ENCODE data around the gene GEMIN5. TPM values are rescaled to one million over a fixed set of nuclear protein-coding genes. Genes with fewer than 3 reads are reported as not detected.
A peak's percentile ranks its signal among the peaks of the same experiment; 100 is the strongest.
"Not testable (repeated sequence)": the region's sequence is repeated elsewhere in the genome, so short reads cannot be mapped to it uniquely, and the experiment has no call there.

GEMIN5 gene
- total and polyA plus RNA-seq, 4 donors: 2.0 to 12.8 (median 7.5) TPM

DNA sequence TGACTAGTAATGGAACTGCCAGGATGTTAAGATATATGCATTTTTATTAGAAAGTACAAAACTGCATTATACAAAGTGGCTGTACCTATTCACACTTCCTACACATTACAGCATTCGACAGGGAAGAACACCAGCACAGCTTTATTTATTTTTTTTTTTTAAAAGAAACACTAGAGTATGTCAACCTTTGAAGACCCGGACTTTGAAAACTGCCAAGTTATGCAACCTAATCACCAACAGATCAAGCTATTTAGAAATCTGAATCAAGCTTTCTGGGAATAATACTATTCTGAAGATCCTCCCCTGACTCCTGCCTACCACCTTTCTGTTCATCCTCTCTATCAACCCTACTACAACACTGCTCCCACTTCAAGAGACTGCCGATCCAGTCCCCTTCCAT lies 4.5 kb downstream of the GEMIN5 start:
- 87 to 88% methylated on average over 3 of the region's 3 CpGs for WGBS, 2 donors
- no peak for DNase-seq
- H3K27me3 ChIP-seq (ENCODE audit: control insufficient read depth in 1 of 2, insufficient read depth in 2 of 2, low read length in 1 of 2): no peaks in the 10 kb centered on the region
- intact Hi-C loops (cut with DNase I): no loop called here
- H3K4me3 ChIP-seq (ENCODE audit: low read length in 2 of 2): no peak overlapping the region
- ATAC-seq (ENCODE audit: low FRiP score): no peak
- no peaks in the 10 kb centered on the region for H3K9me3 ChIP-seq (ENCODE audit: control insufficient read depth, low read length)
- H3K36me3 ChIP-seq (ENCODE audit: control insufficient read depth in 1 of 2, insufficient read depth in 2 of 2, low read length in 1 of 2): peaks cover 3 to 6% of the 10 kb centered on the region in 2 donors
- H3K4me1 ChIP-seq (ENCODE audit: control insufficient read depth in 1 of 2, insufficient read depth in 2 of 2, low read length in 2 of 2): no peaks in the 10 kb centered on the region
- H3K27ac ChIP-seq (ENCODE audit: low read depth in 1 of 2, low read length in 2 of 2): no peak overlapping the region

DNA sequence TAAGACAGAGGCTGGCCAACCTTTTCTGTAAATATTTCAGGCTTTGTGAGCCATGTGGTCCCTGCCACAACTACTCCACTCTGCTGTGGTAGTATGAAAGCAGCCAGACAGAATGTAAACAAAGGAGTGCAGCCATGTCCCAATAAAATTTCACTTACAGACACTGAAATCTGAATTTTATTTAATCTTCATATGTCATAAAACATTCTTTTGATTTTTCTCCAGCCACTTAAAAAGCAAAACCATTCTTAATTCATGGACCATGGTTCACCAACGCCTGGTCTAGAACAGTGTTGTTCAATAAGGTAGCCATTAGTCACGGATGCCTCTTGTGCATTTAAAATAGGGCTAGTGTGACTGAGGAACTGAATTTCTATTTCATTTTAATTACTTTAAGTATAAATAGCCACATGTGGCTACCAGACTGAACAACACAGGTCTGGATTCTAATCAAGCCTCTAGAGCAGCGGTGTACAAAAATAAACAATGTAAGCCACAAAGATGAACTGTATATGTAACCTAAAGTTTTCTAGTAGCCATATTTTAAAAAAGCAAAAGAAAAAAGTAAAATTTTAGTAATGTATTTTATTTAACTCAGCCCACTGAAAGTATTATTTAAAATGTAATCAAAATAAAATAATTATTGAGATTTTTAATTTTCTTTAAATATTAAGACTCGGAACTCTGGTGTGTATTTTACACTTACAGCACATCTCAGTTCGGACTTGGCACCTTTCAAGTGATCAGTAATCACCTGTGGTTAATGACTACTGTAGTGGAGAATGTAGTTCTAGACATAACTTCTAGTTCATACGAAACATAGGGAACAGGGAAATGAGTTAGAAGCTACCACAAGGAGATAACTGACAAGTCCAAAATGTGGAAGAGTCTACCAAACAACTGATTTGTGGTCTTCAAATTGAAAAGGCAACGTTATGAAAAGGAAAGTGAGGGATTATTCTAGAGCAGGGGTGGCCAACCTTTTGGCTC lies 14.3 kb downstream of the GEMIN5 start:
- WGBS, 2 donors: 90% methylated on average over 7 of the region's 7 CpGs
- Histone ChIP-seq H3K9me3 (ENCODE audit: control insufficient read depth, low read length) (no peaks in the 10 kb centered on the region), H3K4me3 (ENCODE audit: low read length in 2 of 2) (no peak overlapping the region), H3K4me1 (ENCODE audit: control insufficient read depth in 1 of 2, insufficient read depth in 2 of 2, low read length in 2 of 2) (no peaks in the 10 kb centered on the region), H3K27me3 (ENCODE audit: control insufficient read depth in 1 of 2, insufficient read depth in 2 of 2, low read length in 1 of 2) (no peaks in the 10 kb centered on the region), H3K27ac (ENCODE audit: low read depth in 1 of 2, low read length in 2 of 2) (no peak overlapping the region), H3K36me3 (ENCODE audit: control insufficient read depth in 1 of 2, insufficient read depth in 2 of 2, low read length in 1 of 2) (peaks cover 4% of the 10 kb centered on the region in 2 donors)
- intact Hi-C loops (cut with DNase I): no loop called here
- DNase-seq (no peak), ATAC-seq (ENCODE audit: low FRiP score) (no peak)

DNA sequence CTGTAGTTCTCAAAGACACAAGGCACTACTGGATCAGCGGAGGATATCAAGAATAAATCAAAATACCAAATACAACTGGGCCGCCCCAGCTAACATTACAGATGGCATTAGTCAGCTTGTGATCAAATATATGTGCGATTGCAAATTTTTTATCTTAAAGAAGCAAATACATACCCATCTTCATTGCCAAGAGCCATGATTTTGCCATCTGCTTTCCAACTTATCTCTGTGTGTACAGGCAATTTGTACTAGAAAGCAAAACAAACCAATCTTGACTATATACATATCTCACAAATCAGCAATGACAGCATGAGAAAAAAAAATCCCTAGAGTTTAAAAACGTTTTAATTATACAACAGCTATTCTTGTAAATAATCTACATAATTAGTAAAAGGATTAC lies 20.3 kb downstream of the GEMIN5 start:
- no peak overlapping the region for H3K4me3 ChIP-seq (ENCODE audit: low read length in 2 of 2)
- peaks cover under 1 to 6% of the 10 kb centered on the region in 2 donors for H3K36me3 ChIP-seq (ENCODE audit: control insufficient read depth in 1 of 2, insufficient read depth in 2 of 2, low read length in 1 of 2)
- no peaks in the 10 kb centered on the region for H3K4me1 ChIP-seq (ENCODE audit: control insufficient read depth in 1 of 2, insufficient read depth in 2 of 2, low read length in 2 of 2)
- no peak overlapping the region for H3K27ac ChIP-seq (ENCODE audit: low read depth in 1 of 2, low read length in 2 of 2)
- H3K9me3 ChIP-seq (ENCODE audit: control insufficient read depth, low read length): no peaks in the 10 kb centered on the region
- no peaks in the 10 kb centered on the region for H3K27me3 ChIP-seq (ENCODE audit: control insufficient read depth in 1 of 2, insufficient read depth in 2 of 2, low read length in 1 of 2)
- WGBS, 2 donors: 79 to 81% methylated on average over 4 of the region's 4 CpGs
- ATAC-seq (ENCODE audit: low FRiP score): no peak
- no peak for DNase-seq
- intact Hi-C loops (cut with DNase I): no loop called here

DNA sequence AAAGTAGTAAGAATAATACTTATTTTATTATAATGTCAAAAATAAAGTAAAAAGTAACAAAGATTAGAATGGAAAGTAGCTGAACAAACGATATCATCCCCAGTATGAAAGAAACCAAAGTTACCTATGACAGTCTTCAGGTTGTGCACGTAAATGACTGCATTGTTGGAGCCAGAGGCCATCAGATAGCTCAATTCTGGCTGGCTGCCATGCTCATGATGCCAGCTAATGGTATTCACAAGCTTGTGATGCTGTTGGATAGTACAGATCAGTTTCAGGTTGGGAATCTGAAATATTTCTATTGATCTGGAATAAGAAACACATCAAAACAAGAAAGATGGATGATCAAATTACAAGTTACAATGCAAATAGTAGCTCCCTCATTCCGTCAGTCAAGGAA lies 21.1 kb downstream of the GEMIN5 start:
- H3K27me3 ChIP-seq (ENCODE audit: control insufficient read depth in 1 of 2, insufficient read depth in 2 of 2, low read length in 1 of 2): no peaks in the 10 kb centered on the region
- H3K9me3 ChIP-seq (ENCODE audit: control insufficient read depth, low read length): no peaks in the 10 kb centered on the region
- ATAC-seq (ENCODE audit: low FRiP score): no peak
- no peak overlapping the region for H3K27ac ChIP-seq (ENCODE audit: low read depth in 1 of 2, low read length in 2 of 2)
- peaks cover 3 to 10% of the 10 kb centered on the region in 2 donors for H3K36me3 ChIP-seq (ENCODE audit: control insufficient read depth in 1 of 2, insufficient read depth in 2 of 2, low read length in 1 of 2)
- intact Hi-C loops (cut with DNase I): no loop called here
- H3K4me1 ChIP-seq (ENCODE audit: control insufficient read depth in 1 of 2, insufficient read depth in 2 of 2, low read length in 2 of 2): no peaks in the 10 kb centered on the region
- no peak for DNase-seq
- H3K4me3 ChIP-seq (ENCODE audit: low read length in 2 of 2): no peak overlapping the region
- WGBS, 2 donors: 76 to 80% methylated on average over 3 of the region's 3 CpGs

DNA sequence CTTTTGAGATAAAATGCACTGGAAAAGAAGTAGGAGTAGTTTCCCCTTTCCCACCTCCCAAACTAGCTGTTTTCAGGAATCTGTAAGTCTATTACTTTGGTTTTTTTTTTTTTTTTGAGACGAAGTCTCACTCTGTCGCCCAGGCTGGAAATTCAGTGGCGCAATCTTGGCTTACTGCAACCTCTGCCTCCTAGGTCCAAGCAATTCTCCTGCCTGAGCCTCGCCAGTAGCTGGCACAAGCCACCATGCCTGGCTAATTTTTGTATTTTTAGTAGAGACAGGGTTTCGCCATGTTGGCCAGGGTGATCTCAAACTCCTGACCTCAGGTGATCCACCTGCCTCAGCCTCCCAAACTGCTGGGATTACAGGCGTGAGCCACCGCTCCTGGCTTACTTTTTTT lies 32.4 kb downstream of the GEMIN5 start:
- H3K4me1 ChIP-seq (ENCODE audit: control insufficient read depth in 1 of 2, insufficient read depth in 2 of 2, low read length in 2 of 2); H3K36me3 ChIP-seq (ENCODE audit: control insufficient read depth in 1 of 2, insufficient read depth in 2 of 2, low read length in 1 of 2); H3K4me3 ChIP-seq (ENCODE audit: low read length in 2 of 2); ATAC-seq (ENCODE audit: low FRiP score); H3K27ac ChIP-seq (ENCODE audit: low read depth in 1 of 2, low read length in 2 of 2); H3K9me3 ChIP-seq (ENCODE audit: control insufficient read depth, low read length); H3K27me3 ChIP-seq (ENCODE audit: control insufficient read depth in 1 of 2, insufficient read depth in 2 of 2, low read length in 1 of 2); DNase-seq: not testable (repeated sequence)
- intact Hi-C loops (cut with DNase I): loop anchor here in 1 of 2 donors (10.0 kb wide), 1 partner anchor 261 kb away; no protein-coding TSS in a partner anchor
- 68% methylated on average over 7 of the region's 7 CpGs for WGBS, 2 donors

DNA sequence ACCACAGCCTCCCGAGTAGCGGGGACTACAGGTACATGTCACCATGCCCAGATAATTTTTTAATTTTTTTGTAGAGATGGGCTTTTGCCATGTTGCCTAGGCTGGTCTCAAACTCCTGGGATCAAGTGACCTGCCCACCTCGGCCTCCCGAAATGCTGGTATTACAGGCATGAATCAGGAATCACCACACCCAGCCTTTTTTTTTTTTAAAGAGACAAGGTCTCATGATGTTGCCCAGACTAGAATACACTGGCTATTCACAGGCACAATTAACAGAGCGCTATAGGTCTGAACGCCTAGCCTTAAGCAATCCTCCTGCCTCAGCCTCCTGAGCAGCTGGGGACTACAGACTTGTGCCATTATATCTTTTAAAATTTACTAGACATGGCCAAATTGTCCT lies 36.1 kb downstream of the GEMIN5 start:
- 93% methylated on average over 6 of the region's 6 CpGs for WGBS, 2 donors
- no peaks in the 10 kb centered on the region for H3K4me1 ChIP-seq (ENCODE audit: control insufficient read depth in 1 of 2, insufficient read depth in 2 of 2, low read length in 2 of 2)
- DNase-seq: no peak
- ATAC-seq (ENCODE audit: low FRiP score): no peak
- H3K36me3 ChIP-seq (ENCODE audit: control insufficient read depth in 1 of 2, insufficient read depth in 2 of 2, low read length in 1 of 2): peaks cover 5 to 11% of the 10 kb centered on the region in 2 donors
- H3K27me3 ChIP-seq (ENCODE audit: control insufficient read depth in 1 of 2, insufficient read depth in 2 of 2, low read length in 1 of 2): no peaks in the 10 kb centered on the region
- no peak overlapping the region for H3K27ac ChIP-seq (ENCODE audit: low read depth in 1 of 2, low read length in 2 of 2)
- intact Hi-C loops (cut with DNase I): loop anchor here in 1 of 2 donors (10.0 kb wide), 1 partner anchor 257 kb away; no protein-coding TSS in a partner anchor
- no peaks in the 10 kb centered on the region for H3K9me3 ChIP-seq (ENCODE audit: control insufficient read depth, low read length)
- no peak overlapping the region for H3K4me3 ChIP-seq (ENCODE audit: low read length in 2 of 2)

DNA sequence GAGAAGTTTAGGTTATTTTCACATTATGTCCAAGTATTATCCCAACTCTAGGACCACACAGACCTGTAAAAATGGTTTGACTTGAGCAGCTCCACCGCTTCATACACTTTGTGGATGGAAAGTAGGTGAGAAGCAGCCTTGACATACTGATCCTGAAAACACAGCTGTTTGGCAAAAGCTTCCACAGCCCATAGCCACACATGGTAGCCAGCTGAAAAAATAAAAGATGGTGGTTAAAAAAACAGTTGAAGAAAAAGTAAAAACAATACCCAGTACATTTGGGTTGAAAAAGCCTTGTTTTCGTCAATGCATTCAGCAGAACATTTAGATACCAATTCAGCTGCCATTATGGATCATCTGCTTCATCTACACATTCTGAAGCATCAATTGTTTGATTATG lies 36.7 kb downstream of the GEMIN5 start:
- WGBS, 2 donors: 59 to 66% methylated on average over 2 of the region's 2 CpGs
- DNase-seq: no peak
- Histone ChIP-seq H3K9me3 (ENCODE audit: control insufficient read depth, low read length) (no peaks in the 10 kb centered on the region), H3K27me3 (ENCODE audit: control insufficient read depth in 1 of 2, insufficient read depth in 2 of 2, low read length in 1 of 2) (no peaks in the 10 kb centered on the region), H3K4me1 (ENCODE audit: control insufficient read depth in 1 of 2, insufficient read depth in 2 of 2, low read length in 2 of 2) (no peaks in the 10 kb centered on the region), H3K36me3 (ENCODE audit: control insufficient read depth in 1 of 2, insufficient read depth in 2 of 2, low read length in 1 of 2) (peaks cover 5 to 11% of the 10 kb centered on the region in 2 donors), H3K27ac (ENCODE audit: low read depth in 1 of 2, low read length in 2 of 2) (no peak overlapping the region), H3K4me3 (ENCODE audit: low read length in 2 of 2) (no peak overlapping the region)
- intact Hi-C loops (cut with DNase I): loop anchor here in 1 of 2 donors (10.0 kb wide), 1 partner anchor 256 kb away; no protein-coding TSS in a partner anchor
- no peak for ATAC-seq (ENCODE audit: low FRiP score)

DNA sequence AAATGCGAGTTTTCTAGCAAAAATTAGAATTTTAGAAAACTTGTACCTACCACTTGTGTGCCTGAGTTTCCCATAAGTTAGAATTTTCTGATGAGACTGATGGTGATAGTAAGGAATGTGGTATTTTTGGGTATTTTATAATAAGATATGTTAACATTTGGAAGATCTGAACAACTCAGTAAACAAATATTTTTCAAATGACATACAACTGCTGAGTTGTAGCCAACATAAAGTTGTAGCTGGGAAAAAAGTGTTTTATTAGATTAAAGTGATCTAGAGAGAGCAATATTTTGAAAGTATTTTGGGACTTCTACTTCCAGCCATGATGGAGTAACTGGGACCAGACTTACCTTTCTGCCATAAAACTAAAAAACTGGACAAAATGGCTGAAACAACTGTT lies 37.9 kb downstream of the GEMIN5 start:
- intact Hi-C loops (cut with DNase I): loop anchor here in 1 of 2 donors (10.0 kb wide), 1 partner anchor 255 kb away; no protein-coding TSS in a partner anchor
- WGBS, 2 donors: 80 to 88% methylated on average over 1 of the region's 1 CpG
- no peak overlapping the region for H3K4me3 ChIP-seq (ENCODE audit: low read length in 2 of 2)

More for the DNA sequence above, 37.9 kb downstream of the GEMIN5 start:
- H3K27me3 ChIP-seq (ENCODE audit: control insufficient read depth in 1 of 2, insufficient read depth in 2 of 2, low read length in 1 of 2): no peaks in the 10 kb centered on the region
- no peaks in the 10 kb centered on the region for H3K9me3 ChIP-seq (ENCODE audit: control insufficient read depth, low read length)
- H3K27ac ChIP-seq (ENCODE audit: low read depth in 1 of 2, low read length in 2 of 2): no peak overlapping the region
- no peaks in the 10 kb centered on the region for H3K4me1 ChIP-seq (ENCODE audit: control insufficient read depth in 1 of 2, insufficient read depth in 2 of 2, low read length in 2 of 2)
- peaks cover 5 to 11% of the 10 kb centered on the region in 2 donors for H3K36me3 ChIP-seq (ENCODE audit: control insufficient read depth in 1 of 2, insufficient read depth in 2 of 2, low read length in 1 of 2)
- DNase-seq: no peak
- ATAC-seq (ENCODE audit: low FRiP score): peak; percentile 43
